Spinal cord (tissue), 10 donors: ENCODE measurements around the gene DTNBP1. TPM values are rescaled to one million over a fixed set of nuclear protein-coding genes. Genes with fewer than 3 reads are reported as not detected.
A peak's percentile ranks its signal among the peaks of the same experiment; 100 is the strongest.

Experiments
- DNase-seq, 6 donors: peaks; one replicate each; pipeline versions ENCODE4 v3.0.0 to v3.0.0-alpha.2; 2013 to 2015; ENCODE audit warnings: low spot score in 6 of 6, low read depth in 4 of 6
- H3K27ac ChIP-seq: one replicate; pipeline ENCODE4 v1.5.1; 2013; ENCODE audit warnings: low read depth, low read length, control low read depth
- H3K27me3 ChIP-seq: one replicate; pipeline ENCODE4 v1.6.1; 2013; ENCODE audit warnings: low read length; ENCODE audit not compliant: control insufficient read depth, insufficient read depth
- H3K36me3 ChIP-seq: one replicate; pipeline ENCODE4 v1.6.1; 2013; ENCODE audit warnings: low read length; ENCODE audit not compliant: control insufficient read depth, insufficient read depth
- H3K4me1 ChIP-seq: one replicate; pipeline ENCODE4 v1.6.1; 2013; ENCODE audit warnings: low read length; ENCODE audit not compliant: control insufficient read depth, insufficient read depth
- H3K4me3 ChIP-seq: one replicate; pipeline ENCODE4 v1.5.1; 2013; ENCODE audit warnings: low read depth, low read length, control low read depth
- H3K9me3 ChIP-seq: one replicate; pipeline ENCODE4 v1.6.1; 2013; ENCODE audit warnings: low read length; ENCODE audit not compliant: control insufficient read depth, insufficient read depth
- WGBS: methylation state at CpG from one replicate; pipeline ENCODE4 v1.1.5; 2013; ENCODE audit warnings: missing lambda C conversion rate; ENCODE audit not compliant: insufficient coverage; 5-methylcytosine and 5-hydroxymethylcytosine counted together
- long read RNA-seq, 4 donors: transcript quantifications; one replicate each; lab custom pipeline, GENCODE V29; 2026
- polyA plus RNA-seq, 2 donors: library from polyadenylated mRNA; unstranded; fragments of 120-200 nt; gene quantifications; one replicate each; pipeline ENCODE4 v1.2.1, GENCODE V29; 2013; ENCODE audit not compliant: insufficient read length in 2 of 2
- total RNA-seq, 2 donors: library from RNA; depleted of rRNA in 1 of 2; stranded (reverse); fragments of 120-200 nt in 1 of 2; fragments of >200 nt in 1 of 2; gene quantifications; one replicate each; pipeline versions ENCODE4 v1.2.3 to v1.2.4, GENCODE V29; 2013 to 2014
- donor health status: healthy.

The DTNBP1 gene
- total RNA-seq = 10 to 100 TPM; 12.7 to 22.6 TPM
- polyA plus RNA-seq = 10 to 100 TPM; 45.0 to 47.9 TPM
- long read RNA-seq, donor 1, transcript DTNBP1-202 (10 exons, 1,403 nt) = minor isoform, 7 of 20 reads
- long read RNA-seq, donor 1, transcript DTNBP1-204 (4 exons, 1,010 nt) = major isoform, 13 of 20 reads
- long read RNA-seq, donor 1, partial matches to known transcripts = 0 of 20 reads
- long read RNA-seq, donor 1, other reads (novel, unspliced or antisense) = 0 of 20 reads
- long read RNA-seq, donor 2, partial matches to known transcripts = 0 of 4 reads
- long read RNA-seq, donor 2, other reads (novel, unspliced or antisense) = 0 of 4 reads
- long read RNA-seq, donor 3, partial matches to known transcripts = 0 of 5 reads
- long read RNA-seq, donor 3, other reads (novel, unspliced or antisense) = 0 of 5 reads
- long read RNA-seq, donor 4, partial matches to known transcripts = 0 of 4 reads
- long read RNA-seq, donor 4, other reads (novel, unspliced or antisense) = 0 of 4 reads

GRCh38 chr6:15662326-15663129 is at the start of gene DTNBP1:
Gene DTNBP1, minus strand, starts transcription at chr6:15663028. Its CDS starts 159 bp downstream, at chr6:15662869.
- Histone ChIP-seq H3K4me1 (peaks cover 8% of the 10 kb centered on the region), H3K4me3 (peak within 1 kb of the TSS; percentile 64), H3K9me3 (no peaks in the 10 kb centered on the region), H3K27me3 (no peaks in the 10 kb centered on the region), H3K27ac (no peak within 1 kb of the TSS), H3K36me3 (no peaks in the 10 kb centered on the region)
- WGBS = under 1% methylated on average over 98 of the region's 98 CpGs
- peak; percentile 75 to 96 (median 84) for DNase-seq

GRCh38 chr6:15709651-15710269 is 46.9 kb upstream of the DTNBP1 start:
- DNase-seq = no peak
- 100% methylated on average over 2 of the region's 2 CpGs for WGBS
- no peaks in the 10 kb centered on the region for H3K27me3 ChIP-seq

GRCh38 chr6:15708231-15708630 is 45.4 kb upstream of the DTNBP1 start:
- Histone ChIP-seq H3K9me3 (peaks cover 3% of the 10 kb centered on the region), H3K36me3 (no peaks in the 10 kb centered on the region), H3K4me1 (no peaks in the 10 kb centered on the region), H3K4me3 (no peak overlapping the region), H3K27ac (no peak overlapping the region), H3K27me3 (no peaks in the 10 kb centered on the region)
- WGBS = 70% methylated on average over 2 of the region's 5 CpGs
- DNase-seq = peak in 1 of 6 donors; percentile 55

More at GRCh38 chr6:15709651-15710269, 46.9 kb upstream of the DTNBP1 start:
- Histone ChIP-seq H3K9me3 (no peaks in the 10 kb centered on the region), H3K27ac (no peak overlapping the region), H3K36me3 (no peaks in the 10 kb centered on the region), H3K4me1 (no peaks in the 10 kb centered on the region), H3K4me3 (no peak overlapping the region)

- Histone ChIP-seq H3K9me3 (peaks cover 5% of the 10 kb centered on the region), H3K4me1 (no peaks in the 10 kb centered on the region), H3K27ac (no peak overlapping the region), H3K36me3 (no peaks in the 10 kb centered on the region), H3K27me3 (no peaks in the 10 kb centered on the region), H3K4me3 (no peak overlapping the region)
- DNase-seq = no peak
- 85% methylated on average over 2 of the region's 3 CpGs for WGBS
Measured at GRCh38 chr6:15705981-15706380, 43.2 kb upstream of the DTNBP1 start.

- H3K36me3 ChIP-seq = no peaks in the 10 kb centered on the region
- peaks cover 4% of the 10 kb centered on the region for H3K9me3 ChIP-seq
- H3K27me3 ChIP-seq = no peaks in the 10 kb centered on the region
- 82% methylated on average over 1 of the region's 1 CpG for WGBS
- DNase-seq = no peak
- H3K27ac ChIP-seq = no peak overlapping the region
- H3K4me1 ChIP-seq = no peaks in the 10 kb centered on the region
- no peak overlapping the region for H3K4me3 ChIP-seq
Measured at GRCh38 chr6:15698471-15698870, 35.6 kb upstream of the DTNBP1 start.

- 80% methylated on average over 1 of the region's 4 CpGs for WGBS
- Histone ChIP-seq H3K27ac (no peak overlapping the region), H3K27me3 (no peaks in the 10 kb centered on the region), H3K4me3 (no peak overlapping the region), H3K36me3 (no peaks in the 10 kb centered on the region), H3K4me1 (no peaks in the 10 kb centered on the region), H3K9me3 (no peaks in the 10 kb centered on the region)
- DNase-seq = peak in 1 of 6 donors; percentile 41
Measured at GRCh38 chr6:15697895-15698294, 35.1 kb upstream of the DTNBP1 start.

GRCh38 chr6:15691250-15691869 is 28.5 kb upstream of the DTNBP1 start:
- H3K27ac ChIP-seq = no peak overlapping the region
- WGBS = 35% methylated on average over 14 of the region's 23 CpGs
- peaks cover 5% of the 10 kb centered on the region for H3K4me1 ChIP-seq
- DNase-seq = peak; percentile 68 to 97 (median 78)
- no peaks in the 10 kb centered on the region for H3K36me3 ChIP-seq
- H3K27me3 ChIP-seq = no peaks in the 10 kb centered on the region
- no peaks in the 10 kb centered on the region for H3K9me3 ChIP-seq
- peak overlapping the region; percentile 16 for H3K4me3 ChIP-seq

GRCh38 chr6:15690510-15690909 is 27.7 kb upstream of the DTNBP1 start:
- Histone ChIP-seq H3K27me3 (no peaks in the 10 kb centered on the region), H3K9me3 (no peaks in the 10 kb centered on the region), H3K4me1 (peaks cover 5% of the 10 kb centered on the region), H3K36me3 (no peaks in the 10 kb centered on the region), H3K4me3 (no peak overlapping the region), H3K27ac (no peak overlapping the region)
- DNase-seq = no peak
